ENCODE data around the gene ARMC2. TPM values are rescaled to one million over a fixed set of nuclear protein-coding genes. Genes with fewer than 3 reads are reported as not detected.

Gene ARMC2
- total and polyA plus RNA-seq, 2 donors (not counting 3 experiments of a cell fraction or from before 2014, with no cell fraction given): 1.7 to 3.7 TPM

DNA sequence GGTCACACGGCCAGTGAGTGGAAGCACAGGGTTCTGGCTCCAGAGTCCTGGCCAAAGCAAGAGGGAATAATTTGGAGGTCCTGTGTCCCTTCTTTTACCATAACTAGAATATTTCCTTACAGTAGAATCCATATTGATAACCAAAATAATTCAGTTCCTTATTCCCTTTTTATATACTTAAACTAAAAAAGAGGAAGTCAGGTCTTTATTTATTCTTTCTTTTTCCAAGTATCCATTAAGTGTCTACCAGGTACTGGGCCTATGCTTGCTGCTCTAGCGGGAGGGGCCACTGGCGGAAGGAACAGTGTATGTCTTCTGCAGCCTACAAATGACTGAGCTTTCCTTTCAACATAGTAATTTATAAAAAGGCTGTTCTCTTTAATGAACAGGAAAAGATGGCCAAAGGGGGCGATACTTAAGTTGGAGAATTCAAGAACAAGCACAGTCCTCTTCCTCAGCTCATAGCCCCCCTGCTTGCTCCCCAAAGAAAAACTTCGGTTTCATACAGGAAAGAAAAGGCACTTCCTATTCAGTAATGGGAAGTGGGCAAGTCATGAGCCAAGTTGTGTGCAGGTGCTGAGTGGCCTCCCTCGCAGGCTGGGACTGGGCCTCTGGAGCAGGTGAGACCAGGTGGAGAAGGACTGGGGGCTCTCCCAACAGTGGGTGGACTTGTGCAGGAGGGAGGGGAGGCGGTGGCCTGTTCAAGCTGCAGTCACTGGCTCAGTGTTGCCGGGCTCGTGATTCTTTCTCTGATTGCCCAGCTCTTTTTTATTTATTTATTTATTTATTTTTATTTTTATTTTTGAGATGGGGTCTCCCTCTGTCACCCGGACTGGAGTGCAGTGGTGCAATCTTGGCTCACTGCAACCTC, 110.9 kb downstream of the ARMC2 start:
- H3K27me3 ChIP-seq (ENCODE audit: control insufficient read depth in 2 of 2, insufficient read depth in 2 of 2, low read length in 2 of 2): no peaks in the 10 kb centered on the region
- TF ChIP-seq EZH2 (IDR thresholded peaks at IDR 0.05; ENCODE audit: borderline replicate concordance, low read depth, low read length, severe bottlenecking): no peak
- no peak for TF ChIP-seq MYC (IDR thresholded peaks at IDR 0.05; ENCODE audit: low read depth, low read length)
- no TSS peak for BruUV-seq (replicated peaks)
- no peak overlapping the region for H3K4me3 ChIP-seq (replicated peaks in 1 of 3; ENCODE audit: insufficient read depth in 1 of 3, low read depth in 1 of 3, low read length in 3 of 3)
- H3K36me3 ChIP-seq (ENCODE audit: control insufficient read depth in 2 of 2, extremely low read depth in 1 of 2, insufficient read depth in 2 of 2, low read length in 2 of 2): no peaks in the 10 kb centered on the region
- H2AFZ ChIP-seq (ENCODE audit: low read depth, low read length): no peak overlapping the region
- no peaks in the 10 kb centered on the region for H4K20me1 ChIP-seq (replicated peaks; ENCODE audit: control insufficient read depth, extremely low read depth, insufficient read depth, low read length)
- ChIA-PET CTCF (interaction anchor here (0.9 kb wide), 1 partner anchor 66 kb away, joined by 3 read pairs; no protein-coding TSS in a partner anchor), POLR2A (no interaction called here)
- H3K9me1 ChIP-seq (replicated peaks; ENCODE audit: control insufficient read depth, extremely low read depth, insufficient read depth, low read length): no peaks in the 10 kb centered on the region
- dilution Hi-C loops (cut with MboI; ENCODE audit: extremely low pct_ligation_motif_present, low sequenced_read_pairs): no loop called here
- H3K4me1 ChIP-seq (ENCODE audit: control insufficient read depth, extremely low read depth, insufficient read depth, low read length): no peaks in the 10 kb centered on the region
- intact Hi-C loops (cut with micrococcal nuclease): no loop called here
- no peak for DNase-seq (ENCODE audit: low read depth, low spot score)
- H3K79me2 ChIP-seq (ENCODE audit: control insufficient read depth, insufficient read depth, low read length): no peaks in the 10 kb centered on the region
- no peak overlapping the region for H3K9ac ChIP-seq (replicated peaks; ENCODE audit: extremely low read depth, insufficient read depth, low read length)
- H3K27ac ChIP-seq (ENCODE audit: insufficient read depth, low read depth, low read length): no peak overlapping the region
- H3K4me2 ChIP-seq (ENCODE audit: insufficient read depth, low read length): no peak overlapping the region
- no peak for FAIRE-seq
- H3K9me3 ChIP-seq (replicated peaks; ENCODE audit: control insufficient read depth, insufficient read depth, low read length): no peaks in the 10 kb centered on the region

DNA sequence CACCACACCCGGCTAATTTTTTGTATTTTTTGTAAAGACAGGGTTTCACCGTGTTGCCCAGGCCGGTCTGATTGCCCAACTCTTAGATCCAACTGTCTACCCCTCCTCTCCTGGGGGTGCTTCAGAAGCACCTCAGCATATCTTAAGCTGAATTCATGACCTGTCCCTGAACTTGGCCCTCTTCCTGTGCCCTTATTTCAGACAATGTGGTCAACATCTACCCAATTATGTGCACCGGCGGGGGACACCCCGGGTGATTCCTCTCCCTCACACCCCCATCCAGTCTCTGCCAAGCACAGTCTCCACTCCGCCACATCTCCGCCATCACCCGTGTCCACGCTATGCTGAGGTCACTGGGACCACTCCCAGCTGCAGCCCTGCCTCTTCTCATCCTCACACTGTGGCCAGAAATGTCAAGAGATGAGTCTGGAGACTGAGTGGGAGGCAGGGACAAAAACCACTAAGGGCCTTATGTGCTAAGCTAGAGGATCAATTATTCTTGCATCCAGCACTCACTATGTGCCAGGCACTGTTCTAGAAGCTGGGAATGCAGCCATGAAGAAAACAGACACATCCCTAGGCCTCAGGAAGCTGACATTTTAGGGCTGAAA, 111.9 kb downstream of the ARMC2 start:
- TF ChIP-seq, protein P1, sequence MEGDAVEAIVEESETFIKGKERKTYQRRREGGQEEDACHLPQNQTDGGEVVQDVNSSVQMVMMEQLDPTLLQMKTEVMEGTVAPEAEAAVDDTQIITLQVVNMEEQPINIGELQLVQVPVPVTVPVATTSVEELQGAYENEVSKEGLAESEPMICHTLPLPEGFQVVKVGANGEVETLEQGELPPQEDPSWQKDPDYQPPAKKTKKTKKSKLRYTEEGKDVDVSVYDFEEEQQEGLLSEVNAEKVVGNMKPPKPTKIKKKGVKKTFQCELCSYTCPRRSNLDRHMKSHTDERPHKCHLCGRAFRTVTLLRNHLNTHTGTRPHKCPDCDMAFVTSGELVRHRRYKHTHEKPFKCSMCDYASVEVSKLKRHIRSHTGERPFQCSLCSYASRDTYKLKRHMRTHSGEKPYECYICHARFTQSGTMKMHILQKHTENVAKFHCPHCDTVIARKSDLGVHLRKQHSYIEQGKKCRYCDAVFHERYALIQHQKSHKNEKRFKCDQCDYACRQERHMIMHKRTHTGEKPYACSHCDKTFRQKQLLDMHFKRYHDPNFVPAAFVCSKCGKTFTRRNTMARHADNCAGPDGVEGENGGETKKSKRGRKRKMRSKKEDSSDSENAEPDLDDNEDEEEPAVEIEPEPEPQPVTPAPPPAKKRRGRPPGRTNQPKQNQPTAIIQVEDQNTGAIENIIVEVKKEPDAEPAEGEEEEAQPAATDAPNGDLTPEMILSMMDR (IDR thresholded peaks at IDR 0.05; ENCODE audit: extremely low read depth in 1 of 2, insufficient read depth in 1 of 2, low read depth in 1 of 2, low read length in 2 of 2): no peak
- TF ChIP-seq FOS (IDR thresholded peaks at IDR 0.05; ENCODE audit: borderline replicate concordance, insufficient read depth, low read length) (no peak), POLR2A (IDR thresholded peaks at IDR 0.05; ENCODE audit: low read depth, low read length) (no peak), POLR2AphosphoS5 (IDR thresholded peaks at IDR 0.05; ENCODE audit: insufficient read depth, low read depth, low read length) (no peak), MYC (IDR thresholded peaks at IDR 0.05; ENCODE audit: low read depth, low read length) (no peak), GATA2 (IDR thresholded peaks at IDR 0.05; ENCODE audit: insufficient read depth, insufficient read length, low read depth, low read length) (no peak), EZH2 (IDR thresholded peaks at IDR 0.05; ENCODE audit: borderline replicate concordance, low read depth, low read length, severe bottlenecking) (no peak), JUN (IDR thresholded peaks at IDR 0.05; ENCODE audit: borderline replicate concordance, insufficient read depth, insufficient read length, low read depth) (no peak)
- TF ChIP-seq, protein P2, sequence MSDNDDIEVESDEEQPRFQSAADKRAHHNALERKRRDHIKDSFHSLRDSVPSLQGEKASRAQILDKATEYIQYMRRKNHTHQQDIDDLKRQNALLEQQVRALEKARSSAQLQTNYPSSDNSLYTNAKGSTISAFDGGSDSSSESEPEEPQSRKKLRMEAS (IDR thresholded peaks at IDR 0.05; ENCODE audit: insufficient read depth, insufficient read length): no peak
- H3K9me3 ChIP-seq (replicated peaks; ENCODE audit: control insufficient read depth, insufficient read depth, low read length): no peaks in the 10 kb centered on the region
- no peak overlapping the region for H2AFZ ChIP-seq (ENCODE audit: low read depth, low read length)
- H3K27me3 ChIP-seq (ENCODE audit: control insufficient read depth in 2 of 2, insufficient read depth in 2 of 2, low read length in 2 of 2): no peaks in the 10 kb centered on the region
- H3K79me2 ChIP-seq (ENCODE audit: control insufficient read depth, insufficient read depth, low read length): no peaks in the 10 kb centered on the region
- no peaks in the 10 kb centered on the region for H3K4me1 ChIP-seq (ENCODE audit: control insufficient read depth, extremely low read depth, insufficient read depth, low read length)
- intact Hi-C loops (cut with micrococcal nuclease) (no loop called here), dilution Hi-C loops (cut with MboI; ENCODE audit: extremely low pct_ligation_motif_present, low sequenced_read_pairs) (no loop called here)
- ChIA-PET POLR2A (no interaction called here), CTCF (interaction anchor here (0.8 kb wide), 1 partner anchor 14 kb away, joined by 3 read pairs; no protein-coding TSS in a partner anchor)
- H3K9ac ChIP-seq (replicated peaks; ENCODE audit: extremely low read depth, insufficient read depth, low read length): no peak overlapping the region
- H4K20me1 ChIP-seq (replicated peaks; ENCODE audit: control insufficient read depth, extremely low read depth, insufficient read depth, low read length): no peaks in the 10 kb centered on the region
- no TSS peak for BruUV-seq (replicated peaks)
- no peak overlapping the region for H3K27ac ChIP-seq (ENCODE audit: insufficient read depth, low read depth, low read length)
- no peaks in the 10 kb centered on the region for H3K36me3 ChIP-seq (ENCODE audit: control insufficient read depth in 2 of 2, extremely low read depth in 1 of 2, insufficient read depth in 2 of 2, low read length in 2 of 2)
- H3K4me3 ChIP-seq (replicated peaks in 1 of 3; ENCODE audit: insufficient read depth in 1 of 3, low read depth in 1 of 3, low read length in 3 of 3): no peak overlapping the region
- no peak for FAIRE-seq
- no peak overlapping the region for H3K4me2 ChIP-seq (ENCODE audit: insufficient read depth, low read length)
- DNase-seq (ENCODE audit: low read depth, low spot score): no peak
- no peaks in the 10 kb centered on the region for H3K9me1 ChIP-seq (replicated peaks; ENCODE audit: control insufficient read depth, extremely low read depth, insufficient read depth, low read length)
